Stimulated activated CD8-positive, alpha-beta memory T cell treated with anti-CD3 and anti-CD28 coated beads, Interleukin-12 subunit alpha, Interleukin-12 subunit beta, amount 100 ng/mL, for 1 hour (primary cell): ENCODE results near the gene AURKA.
"Not testable (repeated sequence)": the region's sequence is repeated elsewhere in the genome, so short reads cannot be mapped to it uniquely, and the experiment has no call there.

Experiments used
- DNase-seq: peaks from one replicate; pipeline ENCODE4 v3.0.0-alpha.2; 2020; ENCODE audit warnings: low read depth

The AURKA gene

GRCh38 chr20:56359212-56360132, 32.5 kb downstream of the AURKA start:
- no peak for DNase-seq

DNA sequence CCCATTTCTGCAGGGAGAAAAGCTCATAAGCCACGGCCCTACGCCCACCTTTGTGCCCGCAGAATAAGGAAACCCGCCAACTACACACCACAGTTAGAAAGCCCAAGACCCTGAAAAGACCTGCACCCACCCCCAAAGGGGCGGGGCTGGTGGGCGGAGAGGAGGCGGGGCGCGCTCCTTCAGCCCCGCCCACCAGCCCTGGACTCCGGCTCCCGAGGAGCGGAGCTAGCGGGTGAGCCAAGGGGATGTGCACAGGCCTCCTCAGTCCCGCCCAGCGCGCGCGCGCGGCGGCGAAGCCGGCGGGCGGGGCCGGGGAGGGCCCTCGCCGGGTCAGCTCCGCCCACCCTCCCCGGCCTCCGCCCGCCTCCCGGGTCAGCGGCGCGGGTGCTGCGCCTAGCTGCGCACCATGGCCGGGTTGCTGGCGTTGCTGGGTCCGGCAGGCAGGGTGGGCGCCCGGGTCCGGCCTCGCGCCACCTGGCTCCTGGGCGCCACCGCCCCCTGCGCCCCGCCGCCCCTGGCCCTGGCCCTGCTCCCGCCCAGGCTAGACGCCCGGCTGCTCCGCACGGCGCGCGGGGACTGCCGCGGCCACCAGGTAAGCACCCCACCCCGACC, 33.3 kb downstream of the AURKA start, which contains the start of gene FAM210B:
TSS of gene FAM210B (plus strand) at position 375 of the 612 bp plus-strand sequence. CDS start at position 407, 32 bp downstream.
- DNase-seq, result peak; percentile 68

DNA sequence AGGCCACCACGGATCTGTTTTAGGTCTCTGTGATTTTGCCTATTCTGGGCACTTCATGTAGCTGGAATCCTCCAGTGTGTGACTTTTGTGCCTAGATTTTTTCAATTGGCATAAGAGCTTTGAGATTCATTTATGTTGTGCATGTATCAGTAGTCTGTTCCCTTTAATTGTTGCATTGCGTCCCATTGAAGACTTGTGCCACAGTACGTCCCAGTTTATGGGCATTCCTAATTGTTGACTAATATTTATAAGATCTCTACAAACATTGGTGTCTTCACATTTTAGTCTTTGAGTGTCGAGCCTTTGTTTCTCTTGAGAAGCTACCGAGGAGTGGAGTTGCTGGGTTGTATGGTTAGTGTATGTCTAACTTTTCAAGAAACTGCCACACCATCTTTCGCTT, 33.9 kb downstream of the AURKA start:
- no peak for DNase-seq

GRCh38 chr20:56353356-56353755, 38.7 kb downstream of the AURKA start:
- DNase-seq, result no peak

DNA sequence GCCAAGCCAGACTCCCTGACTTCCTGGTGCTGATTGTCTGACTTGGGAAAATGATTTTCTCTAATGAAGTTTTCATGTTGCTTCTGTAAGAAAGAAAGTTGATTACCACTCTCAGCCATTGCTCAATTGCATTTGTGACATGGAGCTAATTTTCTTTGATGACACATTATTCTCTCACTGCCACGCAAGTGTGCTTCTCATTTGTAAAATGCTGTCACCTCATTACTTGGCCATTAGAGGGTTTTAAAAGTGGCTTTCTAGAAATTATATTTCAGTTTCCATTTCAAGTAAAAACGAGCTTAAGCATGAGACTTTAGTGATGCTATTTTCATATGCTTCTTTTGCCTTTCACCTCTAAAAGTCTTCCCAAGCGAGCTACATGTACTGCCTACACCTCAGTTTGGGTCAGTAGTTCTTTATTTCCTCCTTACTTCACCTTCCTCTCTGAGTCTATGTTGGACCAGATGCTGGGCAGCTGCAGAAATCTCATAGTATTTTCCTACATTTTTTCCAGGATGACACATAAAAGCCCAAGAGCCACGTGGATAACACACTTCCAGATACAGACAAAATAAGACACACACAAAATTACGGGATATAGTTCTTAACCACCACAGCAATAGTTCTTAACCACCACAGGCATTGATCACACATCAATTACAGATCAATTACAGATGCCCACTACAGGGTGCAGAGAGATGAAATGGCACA, 39.5 kb downstream of the AURKA start:
- no peak for DNase-seq

GRCh38 chr20:56350842-56351241, 41.2 kb downstream of the AURKA start:
- no peak for DNase-seq

- DNase-seq, result no peak
Measured at GRCh38 chr20:56348746-56349145, 43.3 kb downstream of the AURKA start.

DNA sequence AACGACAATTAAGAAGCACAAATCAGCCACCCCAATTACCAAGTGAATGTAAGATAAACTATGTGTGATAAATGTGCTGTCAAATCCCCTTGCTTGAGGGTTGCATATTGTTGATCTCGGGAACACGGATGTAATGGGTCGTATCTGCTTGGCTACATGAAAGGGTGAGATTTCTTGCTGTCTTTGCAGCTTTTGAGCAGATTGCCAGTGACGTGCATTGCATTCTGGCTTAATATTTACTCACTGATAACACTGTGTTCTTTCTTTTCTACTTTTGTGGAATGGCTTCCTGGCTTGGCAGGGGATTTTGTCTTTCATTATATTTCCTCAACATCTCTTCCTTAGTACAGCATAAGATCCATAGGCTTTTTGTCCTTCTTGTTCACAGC, 43.7 kb downstream of the AURKA start:
- DNase-seq, result no peak

DNA sequence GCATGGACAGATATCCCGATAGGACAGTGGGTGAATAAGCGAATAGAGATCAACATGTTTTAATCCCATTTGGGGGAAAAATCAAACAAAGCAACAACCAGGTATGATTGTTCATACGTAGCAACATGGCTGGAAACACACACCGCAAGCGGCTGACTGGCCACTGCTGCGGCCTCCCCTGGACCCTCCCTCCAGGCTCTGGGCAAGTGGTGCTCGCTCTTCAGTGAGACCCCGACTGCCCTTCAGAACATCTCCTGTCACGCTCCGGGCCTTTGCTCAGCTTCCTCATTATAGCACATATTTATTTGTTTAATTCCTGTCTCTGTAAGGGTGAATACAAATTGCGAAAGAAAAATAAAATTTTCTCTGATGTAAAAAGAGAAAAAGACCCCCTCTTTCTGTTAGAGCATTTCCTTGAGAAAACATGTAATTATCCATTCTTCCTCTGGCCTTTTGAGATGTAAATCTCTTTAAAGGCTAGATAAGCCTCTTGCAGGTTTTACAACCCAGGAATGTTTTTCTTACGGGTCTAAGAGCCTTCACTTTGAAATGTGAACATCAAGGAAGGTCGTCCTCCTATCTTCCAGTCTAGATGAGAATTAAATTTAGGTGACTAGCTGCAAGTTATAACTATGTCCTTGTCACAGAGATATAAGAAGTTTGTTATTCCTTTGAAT, 44.2 kb downstream of the AURKA start:
- DNase-seq, result no peak

DNA sequence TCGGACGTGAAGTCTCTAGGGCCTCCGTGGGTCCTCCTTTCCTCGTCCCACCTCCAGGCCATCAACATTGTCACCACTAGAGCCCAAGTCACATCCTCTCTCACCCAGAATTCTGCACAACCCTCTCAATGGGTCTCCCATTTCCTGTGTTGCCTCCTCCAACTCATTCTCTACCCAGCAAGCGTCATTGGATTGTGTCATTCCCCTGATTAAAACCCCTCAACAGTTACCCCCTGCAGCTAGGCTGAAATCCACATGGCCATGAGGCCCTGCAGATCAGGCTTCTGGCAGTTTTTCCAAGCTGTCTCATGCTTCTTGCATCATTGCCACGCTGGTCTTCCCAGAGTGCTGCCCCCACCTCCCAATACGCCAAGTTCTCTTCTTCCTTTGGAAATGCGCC, 46.1 kb downstream of the AURKA start:
- DNase-seq, result no peak

GRCh38 chr20:56343861-56344381, 48.1 kb downstream of the AURKA start:
- no peak for DNase-seq

GRCh38 chr20:56342783-56343182, 49.2 kb downstream of the AURKA start:
- DNase-seq, result no peak

DNA sequence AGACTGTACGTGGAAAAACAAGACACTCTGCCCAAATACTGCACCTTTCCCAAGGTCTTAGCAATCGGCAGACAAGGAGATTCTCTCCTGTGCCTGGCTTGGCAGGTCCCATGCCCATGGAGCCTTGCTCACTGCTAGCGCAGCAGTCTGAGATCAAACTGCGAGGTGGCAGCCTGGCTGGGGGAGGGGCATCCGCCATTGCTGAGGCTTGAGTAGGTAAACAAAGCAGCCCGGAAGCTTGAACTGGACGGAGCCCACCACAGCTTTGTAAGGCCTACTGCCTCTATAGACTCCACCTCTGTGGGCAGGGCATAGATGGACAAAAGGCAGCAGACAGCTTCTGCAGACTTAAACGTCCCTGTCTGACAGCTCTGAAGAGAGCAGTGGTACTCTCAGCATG, 55.3 kb downstream of the AURKA start:
- not testable (repeated sequence) for DNase-seq

DNA sequence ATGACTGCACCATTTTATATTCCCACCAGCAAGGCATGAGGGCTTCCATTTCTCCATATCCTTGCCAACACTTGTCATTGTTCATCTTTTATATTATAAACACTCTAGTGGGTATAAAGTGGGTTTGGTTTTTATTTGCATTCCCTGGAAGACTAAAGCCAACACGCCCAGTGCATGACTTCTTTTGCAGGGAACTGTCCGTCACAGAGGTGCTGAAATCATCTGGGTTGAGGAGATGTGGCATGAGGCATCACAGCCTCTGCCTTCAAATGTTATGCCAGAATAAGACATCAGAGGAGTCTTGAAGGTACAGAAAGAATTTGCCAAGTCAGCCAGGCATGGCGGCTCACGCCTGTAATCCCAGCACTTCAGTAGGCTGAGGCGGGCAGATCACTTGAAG, 63.2 kb downstream of the AURKA start:
- no peak for DNase-seq

DNA sequence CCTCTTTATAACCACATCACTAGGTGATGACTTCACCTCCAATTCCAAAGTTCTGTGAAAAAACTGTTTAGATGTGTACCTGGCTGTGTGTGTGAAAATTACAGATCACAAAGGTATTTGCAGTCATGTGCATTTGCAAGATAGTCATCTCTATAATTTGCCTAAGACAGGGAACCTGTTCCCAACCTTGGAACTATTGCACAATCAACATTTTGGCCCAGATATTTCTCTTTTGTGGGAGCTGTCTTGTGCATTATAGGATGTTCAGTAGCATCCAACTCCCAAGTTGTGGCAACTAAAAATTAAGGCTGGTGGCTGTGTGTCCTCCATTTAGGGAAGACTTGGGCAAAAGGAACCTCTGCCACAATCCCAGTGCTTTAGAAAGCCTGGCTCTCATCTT, 67.2 kb downstream of the AURKA start:
- no peak for DNase-seq

GRCh38 chr20:56323656-56324055, 68.4 kb downstream of the AURKA start:
- DNase-seq, result no peak

DNA sequence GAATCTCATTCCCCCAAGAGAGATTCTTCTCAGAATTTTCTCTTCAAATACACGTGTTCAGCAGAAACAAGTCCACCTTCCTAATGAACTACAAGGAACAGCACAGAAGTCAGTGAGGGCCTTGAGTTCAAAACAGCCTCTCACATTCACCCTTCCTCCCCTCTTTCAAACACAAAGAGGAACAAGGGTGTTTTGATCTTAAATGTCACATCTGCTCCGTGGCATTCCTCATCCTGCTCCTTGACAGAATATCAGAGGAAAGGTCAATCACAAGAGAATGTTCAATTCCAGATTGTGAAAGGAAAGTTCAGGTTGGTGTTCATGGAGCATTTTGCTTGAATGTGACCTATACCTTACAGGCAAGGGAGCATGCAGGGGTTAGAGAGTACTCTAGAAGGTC, 68.8 kb downstream of the AURKA start:
- DNase-seq, result no peak

- DNase-seq, result no peak
Measured at GRCh38 chr20:56322681-56323080, 69.3 kb downstream of the AURKA start.
